Kidney (tissue), 14 donors: ENCODE results near the gene CLEC4F. TPM values are rescaled to one million over a fixed set of nuclear protein-coding genes. Genes with fewer than 3 reads are reported as not detected.
A peak's percentile ranks its signal among the peaks of the same experiment; 100 is the strongest.

Experiments used
- DNase-seq, 5 donors: peaks; one replicate each; pipeline ENCODE4 v3.0.0-alpha.2; 2013 to 2020
- FAIRE-seq: peaks from 2 replicates; lab custom pipeline; 2012; peaks lifted over from hg19 to GRCh38; lab: Jason Lieb, UNC
- H3K27ac ChIP-seq, 2 donors: one replicate each; pipeline ENCODE4 v1.7.0; 2013; ENCODE audit warnings: low read depth in 2 of 2, low read length in 2 of 2, inconsistent platforms in 1 of 2
- H3K27me3 ChIP-seq: one replicate; pipeline ENCODE4 v1.7.1; 2013; ENCODE audit warnings: low read length, inconsistent platforms; ENCODE audit not compliant: control insufficient read depth, insufficient read depth
- H3K36me3 ChIP-seq, 3 donors: one replicate each; pipeline versions ENCODE4 v1.7.0 to v1.7.1; 2013; ENCODE audit warnings: low read length in 3 of 3, control low read depth in 1 of 3, inconsistent platforms in 1 of 3; ENCODE audit not compliant: insufficient read depth in 3 of 3, control insufficient read depth in 2 of 3
- H3K4me1 ChIP-seq, 3 donors: one replicate each; pipeline versions ENCODE4 v1.7.0 to v1.7.1; 2013; ENCODE audit warnings: low read length in 3 of 3, inconsistent platforms in 1 of 3, low read depth in 1 of 3; ENCODE audit not compliant: control insufficient read depth in 2 of 3, insufficient read depth in 2 of 3
- H3K4me3 ChIP-seq, 3 donors: one replicate each; pipeline versions ENCODE4 v1.7.0 to v1.8.1; 2013; ENCODE audit warnings: low read length in 3 of 3, control low read depth in 1 of 3, inconsistent platforms in 1 of 3
- H3K9ac ChIP-seq, 3 donors: one replicate each; pipeline versions ENCODE4 v1.7.0 to v1.7.1; 2013; ENCODE audit warnings: low read length in 3 of 3, control low read depth in 1 of 3, inconsistent platforms in 1 of 3
- H3K9me3 ChIP-seq, 3 donors: one replicate each; pipeline versions ENCODE4 v1.7.0 to v1.7.1; 2013; ENCODE audit warnings: low read length in 3 of 3, control low read depth in 1 of 3, inconsistent platforms in 1 of 3; ENCODE audit not compliant: control insufficient read depth in 2 of 3, insufficient read depth in 1 of 3
- CTCF ChIP-seq: IDR thresholded peaks from 3 replicates; pipeline ENCODE4 v1.5.1; 2012; ENCODE audit warnings: mild to moderate bottlenecking, moderate library complexity, borderline replicate concordance; ENCODE audit not compliant: insufficient read depth; ENCODE audit errors: extremely low read depth
- intact Hi-C: fragments of 100-400 bp; cut with DNase I; formaldehyde crosslinking; loops from one replicate; pipeline ENCODE4 v1.11.1; 2022
- polyA plus RNA-seq: library from polyadenylated mRNA; stranded (reverse); fragments of 350-450 nt; fragmentation: Illumina TruSeq; extraction: RNeasy Lipid Tissue Mini Kit (QIAGEN cat#74804); gene quantifications from one replicate; pipeline ENCODE4 v1.2.3, GENCODE V29; 2014; ENCODE audit warnings: low read depth, low replicate concordance; ENCODE audit not compliant: insufficient read depth
- total RNA-seq: library from RNA; stranded (reverse); fragmentation: NEBNext Ultra II Directional; extraction: Animal tissue kit (Norgen Biotek cat#: 25700); gene quantifications from one replicate; pipeline ENCODE4 v1.2.1, GENCODE V29; 2021
- donor health status: control.
- donor health status: control.
- donor health status: control.
- donor health status: control.
- donor health status: control.
- donor health status: DM: yes; HTN: yes; CAD: no.
- donor health status: Normal renal cell carcinoma (clear cell type).

The CLEC4F gene
- total and polyA plus RNA-seq, 2 donors from 2014 or later = 0.72 TPM; not detected in 1

- Histone ChIP-seq H3K9ac (no peak overlapping the region), H3K9me3 (no peaks in the 10 kb centered on the region), H3K27ac (no peak overlapping the region), H3K36me3 (no peaks in the 10 kb centered on the region), H3K4me1 (no peaks in the 10 kb centered on the region), H3K4me3 (no peak overlapping the region), H3K27me3 (no peaks in the 10 kb centered on the region)
- no peak for FAIRE-seq
- intact Hi-C loops = no loop called here
- no peak for TF ChIP-seq CTCF
- DNase-seq = peak in 2 of 5 donors; percentile 11 to 31
These were observed 3.0 kb downstream of the CLEC4F start for GRCh38 chr2:70817284-70817954.

- no peak for DNase-seq
- H3K27me3 ChIP-seq = no peaks in the 10 kb centered on the region
- no peak for TF ChIP-seq CTCF
- no peak for FAIRE-seq
- no peaks in the 10 kb centered on the region for H3K36me3 ChIP-seq
- no peaks in the 10 kb centered on the region for H3K4me1 ChIP-seq
- no peaks in the 10 kb centered on the region for H3K9me3 ChIP-seq
- H3K9ac ChIP-seq = no peak overlapping the region
- intact Hi-C loops = no loop called here
- no peak overlapping the region for H3K4me3 ChIP-seq
- no peak overlapping the region for H3K27ac ChIP-seq
These were observed 3.7 kb downstream of the CLEC4F start for GRCh38 chr2:70816726-70817125.

GRCh38 chr2:70808983-70809958 lies 11.1 kb downstream of the CLEC4F start:
- TF ChIP-seq CTCF = no peak
- DNase-seq = no peak
- Histone ChIP-seq H3K4me3 (no peak overlapping the region), H3K36me3 (no peaks in the 10 kb centered on the region), H3K27ac (no peak overlapping the region), H3K27me3 (no peaks in the 10 kb centered on the region), H3K9me3 (no peaks in the 10 kb centered on the region), H3K9ac (no peak overlapping the region), H3K4me1 (no peaks in the 10 kb centered on the region)
- FAIRE-seq = no peak
- intact Hi-C loops = no loop called here
